Stimulated activated CD4-positive, alpha-beta T cell treated with anti-CD3 and anti-CD28 coated beads, Interleukin-4, amount 100 ng/mL, for 1 hour (primary cell): Measurements from ENCODE around the gene TRPM1.

Experiments used
- DNase-seq: peaks from one replicate; pipeline ENCODE4 v3.0.0-alpha.2; 2020

TRPM1 gene

GRCh38 chr15:31101262-31102038, at the start of gene TRPM1:
Gene TRPM1 (minus strand): TSS chr15:31101725. CDS start chr15:31081355, 20,370 bp downstream.
- DNase-seq: no peak

DNA sequence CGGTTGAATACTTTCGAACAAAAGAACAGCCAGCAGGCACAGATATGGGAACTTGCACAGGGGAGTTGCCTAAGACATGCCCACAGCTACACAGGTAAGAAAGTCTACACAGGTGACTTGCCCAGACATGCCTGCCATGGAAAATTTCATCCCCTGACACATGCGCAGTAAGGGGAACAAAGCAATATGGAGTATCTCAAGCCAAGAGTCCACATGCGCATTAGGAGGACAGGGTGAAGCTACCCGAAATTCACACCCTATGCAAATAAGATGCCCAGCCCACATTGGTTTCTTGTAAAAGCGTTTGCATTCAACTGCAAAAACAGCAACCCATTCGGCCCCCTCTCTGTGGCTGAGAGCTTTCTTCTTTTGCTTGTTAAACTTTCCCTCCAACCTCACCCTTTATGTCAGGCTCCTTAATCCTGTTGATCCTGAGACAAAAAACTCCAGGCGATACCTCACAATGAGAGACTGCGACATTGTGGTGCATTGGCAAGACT, 49.3 kb upstream of the TRPM1 start:
- DNase-seq: no peak

DNA sequence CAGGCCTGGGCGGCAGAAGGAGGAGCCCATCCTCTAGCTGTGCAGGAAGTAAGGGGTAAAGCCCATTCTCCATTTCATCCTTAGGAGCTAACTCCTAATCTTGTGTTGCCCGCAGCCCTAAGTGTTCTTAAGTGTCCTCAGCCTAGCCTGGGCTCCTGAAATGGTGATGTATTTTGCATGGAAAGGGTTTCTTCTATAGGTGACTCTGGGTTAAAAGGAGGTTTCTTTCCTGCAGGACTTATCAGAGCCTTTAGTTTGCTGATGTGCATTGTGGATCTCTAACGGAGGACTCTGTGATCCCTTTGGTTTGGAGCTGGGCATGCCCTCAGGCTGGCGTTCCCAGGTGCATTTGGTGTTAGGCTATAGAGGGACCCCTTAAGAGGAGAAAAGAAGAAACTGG, 48.5 kb upstream of the TRPM1 start:
- DNase-seq: no peak

GRCh38 chr15:31149088-31149505, 47.6 kb upstream of the TRPM1 start:
- DNase-seq: no peak

GRCh38 chr15:31148297-31149087, 47.0 kb upstream of the TRPM1 start:
- no peak for DNase-seq

DNA sequence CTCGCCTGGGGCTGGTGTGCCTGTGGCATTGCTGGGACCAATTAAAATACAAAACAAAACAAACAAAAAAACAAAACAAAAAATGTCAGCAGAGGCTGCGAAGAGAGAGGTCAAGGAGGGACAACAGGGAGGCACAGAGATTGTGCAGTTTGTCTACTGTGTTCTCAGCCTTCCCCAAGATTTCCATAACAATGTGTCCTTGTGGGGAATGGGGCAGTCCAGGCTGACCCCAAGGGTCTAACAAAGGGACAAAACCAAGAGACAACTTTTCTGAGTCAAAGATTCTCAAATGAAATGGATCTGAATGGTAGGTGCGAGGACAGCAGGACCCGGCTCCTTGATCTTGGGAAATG, 46.4 kb upstream of the TRPM1 start:
- DNase-seq: no peak

GRCh38 chr15:31147456-31147855, 45.9 kb upstream of the TRPM1 start:
- no peak for DNase-seq

DNA sequence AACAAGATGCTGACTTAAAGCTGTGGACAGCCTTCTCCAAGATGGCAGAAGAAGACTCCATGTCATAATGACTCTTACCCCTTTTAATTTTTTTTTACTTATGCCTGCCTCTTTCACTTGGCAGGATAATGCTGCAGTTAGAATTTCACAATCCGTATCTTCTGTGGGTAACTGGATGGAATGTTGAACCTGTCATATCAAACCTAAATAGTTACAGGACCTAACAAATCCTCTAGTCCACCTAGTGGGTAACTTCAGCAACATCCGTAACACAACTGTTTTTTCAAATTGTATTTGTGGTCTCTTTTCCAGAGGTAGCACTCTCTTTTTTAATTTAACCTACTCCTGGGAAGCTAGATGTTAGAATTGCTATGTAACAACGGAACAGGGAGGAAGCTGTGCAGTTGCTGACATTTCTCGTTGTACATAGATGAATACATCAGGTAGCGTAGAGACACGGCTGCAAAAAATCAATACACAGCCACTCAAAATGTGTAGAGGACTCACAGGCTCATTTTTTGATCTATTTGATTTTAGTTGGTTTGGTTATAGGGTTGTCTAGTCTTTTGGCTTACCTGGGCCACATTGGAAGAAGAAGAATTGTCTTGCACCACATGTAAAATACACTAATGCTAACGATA, 43.9 kb upstream of the TRPM1 start:
- DNase-seq: no peak

GRCh38 chr15:31141792-31142191, 40.3 kb upstream of the TRPM1 start:
- no peak for DNase-seq

DNA sequence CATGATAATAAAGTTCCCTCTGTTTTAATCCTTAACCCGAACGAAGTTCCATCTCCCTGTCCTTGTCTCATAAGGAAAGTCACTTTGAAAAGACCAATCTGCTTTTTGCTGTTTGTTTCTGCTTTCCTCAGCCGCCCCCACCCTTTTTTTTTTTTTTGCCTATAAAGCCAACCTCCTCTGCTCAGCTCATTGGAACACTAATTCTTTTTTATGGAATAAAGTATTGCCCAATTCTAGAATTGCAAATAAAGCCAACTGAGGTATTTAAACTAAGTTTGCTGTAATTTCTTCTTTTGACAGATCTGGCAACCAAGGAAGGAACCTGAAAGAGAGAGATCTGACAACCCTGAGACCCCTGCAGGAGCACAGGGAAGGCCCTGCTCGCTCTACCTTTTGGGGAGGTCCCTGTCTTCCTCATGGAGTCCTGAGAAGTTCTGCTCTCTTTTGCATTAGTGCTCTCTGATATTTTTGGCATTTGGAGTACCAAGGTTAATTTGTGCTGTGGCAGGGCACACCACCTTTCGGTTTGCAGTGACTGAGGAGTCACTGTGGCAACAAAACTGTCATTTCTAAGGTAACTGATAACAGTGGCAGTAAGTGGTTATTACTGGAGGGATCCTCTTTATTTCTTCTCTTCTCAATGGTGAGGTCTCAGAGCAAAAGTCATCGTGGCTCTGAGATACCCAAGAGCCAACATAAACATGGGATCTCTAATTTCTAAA, 35.2 kb upstream of the TRPM1 start:
- no peak for DNase-seq

DNA sequence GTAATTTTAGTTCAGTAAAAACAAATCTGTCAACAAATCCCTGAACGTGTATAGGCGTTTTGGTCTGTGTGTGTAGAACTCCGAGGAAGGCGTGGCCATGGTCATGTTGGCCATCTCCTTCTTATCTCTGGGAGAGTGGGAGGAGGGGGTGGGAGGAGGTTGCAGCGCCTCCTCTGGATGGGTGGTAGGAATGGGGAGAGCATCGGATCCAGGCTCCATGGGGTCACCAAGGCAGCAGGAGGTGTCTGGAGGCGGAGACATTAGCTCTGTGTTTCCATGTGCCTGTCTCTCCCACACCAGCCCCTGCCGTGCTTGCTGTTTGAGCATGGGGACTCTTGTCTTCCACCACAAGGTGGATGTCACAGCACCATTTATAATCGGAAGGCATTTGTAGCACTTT, 34.5 kb upstream of the TRPM1 start:
- DNase-seq: no peak

DNA sequence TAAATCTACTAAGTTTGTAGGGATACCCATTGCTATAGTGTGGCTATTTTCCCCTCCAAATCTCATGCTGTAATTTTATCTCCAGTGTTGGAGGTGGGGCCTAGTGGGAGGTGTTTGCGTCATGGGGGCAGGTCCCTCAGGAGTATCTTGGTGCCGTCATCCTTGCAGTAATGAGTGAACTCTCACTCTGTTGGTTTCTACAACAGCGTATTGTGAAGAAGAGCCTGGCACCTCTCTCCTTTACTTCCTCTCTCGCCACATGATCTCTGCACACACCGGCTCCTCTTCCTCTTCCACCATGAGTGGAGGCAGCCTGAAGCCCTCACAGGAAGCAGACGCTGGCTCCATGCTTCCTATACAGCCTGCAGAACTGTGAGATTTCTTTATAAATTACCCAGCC, 34.0 kb upstream of the TRPM1 start:
- DNase-seq: no peak

- no peak for DNase-seq
Measured at GRCh38 chr15:31133890-31134289, 32.4 kb upstream of the TRPM1 start.

- no peak for DNase-seq
Measured at GRCh38 chr15:31131853-31132375, 30.4 kb upstream of the TRPM1 start.

DNA sequence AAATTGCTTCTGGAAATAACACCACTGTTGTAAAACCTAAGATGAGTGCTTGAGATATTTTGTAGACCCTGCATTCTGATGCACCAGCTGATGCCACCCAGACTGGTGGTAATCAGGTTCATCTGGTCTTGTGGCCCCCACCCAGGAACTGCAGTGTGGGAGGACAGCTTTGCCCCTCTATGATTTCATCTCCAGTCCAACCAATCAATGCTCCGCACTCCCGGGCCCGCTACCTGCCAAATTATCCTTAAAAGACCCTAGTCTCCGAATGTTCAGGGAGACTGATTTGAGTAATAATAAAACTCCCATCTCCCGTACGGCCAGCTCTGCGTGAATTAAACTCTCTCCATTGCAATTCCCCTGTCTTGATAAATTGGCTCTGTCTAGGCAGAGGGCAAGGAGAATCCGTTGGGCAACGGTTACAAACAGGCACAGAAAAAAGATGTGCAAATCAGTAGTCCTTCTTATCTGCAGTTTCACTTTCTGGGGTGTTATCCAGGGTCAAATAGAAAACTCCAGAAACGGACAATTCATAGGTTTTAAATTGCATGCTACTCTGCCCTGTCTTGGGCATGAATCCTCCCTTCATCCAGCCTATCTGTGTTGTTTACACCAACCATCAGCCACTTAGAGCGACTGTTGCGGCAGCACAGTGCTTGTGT, 29.2 kb upstream of the TRPM1 start:
- no peak for DNase-seq

DNA sequence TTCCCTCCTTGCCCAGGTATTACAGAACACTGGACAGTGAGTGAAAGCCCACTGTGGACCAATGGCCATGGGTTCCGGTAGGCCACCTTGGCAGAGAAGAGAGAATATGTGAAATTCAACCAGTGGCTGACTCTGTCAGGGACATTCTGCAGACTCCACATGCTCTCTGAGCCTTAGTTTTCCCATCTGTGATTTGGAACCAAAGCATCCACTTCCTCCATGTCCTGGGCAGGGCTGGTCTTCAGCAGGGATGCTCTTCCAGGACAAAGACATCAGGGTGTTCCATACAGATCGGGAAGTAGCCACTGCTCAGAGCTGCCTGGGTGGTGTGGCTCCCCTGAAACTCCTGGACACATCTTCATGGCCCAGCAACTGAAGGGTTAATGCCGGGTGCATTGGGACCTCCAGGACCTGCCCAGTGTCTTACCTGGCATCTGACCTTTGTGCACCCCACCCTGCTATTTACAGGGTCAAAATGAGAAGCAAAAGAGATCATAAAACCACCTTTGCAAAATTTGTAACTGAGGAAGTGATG, 28.3 kb upstream of the TRPM1 start:
- no peak for DNase-seq

- peak; percentile 82 for DNase-seq
Measured at GRCh38 chr15:31128919-31129768, 27.6 kb upstream of the TRPM1 start.

DNA sequence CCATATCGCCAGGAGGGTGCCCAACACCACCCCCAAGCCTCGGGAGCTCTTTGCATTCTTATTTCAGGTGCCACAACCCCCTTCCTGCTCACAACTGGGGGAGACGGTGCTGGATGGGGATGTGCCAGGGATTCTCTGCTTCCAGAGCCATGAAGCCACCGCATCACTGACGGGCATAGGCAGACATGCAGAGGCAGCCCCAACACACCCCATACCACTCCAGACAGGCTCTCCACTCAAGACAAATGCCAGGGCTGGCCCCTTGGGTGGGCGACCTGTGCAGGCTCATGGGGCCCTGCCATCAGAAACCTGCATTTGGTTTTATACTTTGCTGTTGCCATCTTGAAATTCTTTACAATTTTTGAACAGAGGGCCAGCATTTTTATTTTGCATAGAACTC, 27.0 kb upstream of the TRPM1 start:
- no peak for DNase-seq

DNA sequence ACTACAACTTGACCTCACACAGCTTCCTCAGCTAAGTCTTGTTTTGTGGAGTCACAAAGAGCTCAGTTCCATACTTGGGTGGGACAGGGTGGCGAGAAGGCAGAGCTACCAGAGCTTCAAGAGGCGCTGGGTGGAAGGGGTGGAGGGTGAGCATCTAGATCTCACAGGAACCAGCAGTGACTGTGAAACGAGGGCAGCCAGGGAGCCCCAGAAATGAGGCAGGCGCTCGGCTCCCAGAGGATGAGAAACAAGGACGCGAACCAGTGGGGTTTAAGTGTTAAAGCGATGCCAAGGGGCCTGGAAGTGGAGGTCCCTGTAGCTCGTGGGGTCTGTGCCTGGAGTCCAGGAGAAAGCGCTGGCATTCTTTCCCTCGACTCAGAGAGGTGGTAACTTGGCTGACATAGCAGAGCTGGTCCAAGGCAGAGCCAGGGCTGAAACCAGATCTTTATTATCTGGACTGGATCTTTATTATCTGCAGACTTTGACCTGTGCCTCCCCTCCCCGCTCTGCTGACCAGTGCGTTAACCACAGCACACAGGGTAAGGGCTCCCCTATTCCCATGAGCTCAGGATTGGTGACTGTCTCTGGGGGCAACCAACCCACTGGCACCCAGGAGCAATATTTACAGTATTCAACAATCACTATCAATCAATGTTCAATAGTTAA, 26.2 kb upstream of the TRPM1 start:
- no peak for DNase-seq

- no peak for DNase-seq
Measured at GRCh38 chr15:31125061-31125460, 23.5 kb upstream of the TRPM1 start.
